GM12878 (cell line): ENCODE results near the gene SLC35D2. TPM values are rescaled to one million over a fixed set of nuclear protein-coding genes. Genes with fewer than 3 reads are reported as not detected.

Experiments
- ATAC-seq: fragments of 200-7000 bp; cut with Tn5 transposase; 3 replicates; pipeline ENCODE4 v1.9.1; 2020; ENCODE audit warnings: mild to moderate bottlenecking, moderate library complexity
- BruUV-seq: library from RNA; stranded (reverse); fragments of 400-500 nt; replicated peaks from 2 replicates; lab custom pipeline; 2021; lab: Mats Ljungman, UMichigan
- CTCF ChIA-PET: fragments of 300-600 bp; sonication (Branson Sonifier 250); formaldehyde crosslinking; extraction: SDS; loops from one replicate; lab custom pipeline; 2021; ENCODE audit warnings: inconsistent platforms; lab: Yijun Ruan, JAX
- POLR2A ChIA-PET: fragments of 350-600 bp; formaldehyde crosslinking; extraction: SDS; loops from one replicate; lab custom pipeline; 2021; ENCODE audit warnings: inconsistent platforms; lab: Charles Lee
- RAD21 ChIA-PET: fragments of 300-600 bp; sonication (Branson Sonifier 250); formaldehyde crosslinking; loops from one replicate; lab custom pipeline; 2023; ENCODE audit warnings: antibody characterized with exemption; ENCODE audit not compliant: unreplicated experiment; lab: Charles Lee
- SMC1A ChIA-PET: fragments of 300-600 bp; sonication (Branson Sonifier 250); formaldehyde crosslinking; loops from one replicate; lab custom pipeline; 2023; ENCODE audit not compliant: unreplicated experiment, uncharacterized antibody; lab: Charles Lee
- DNase-seq: peaks from one replicate; pipeline ENCODE4 v3.0.0-alpha.2; 2011; ENCODE audit warnings: low read depth, low spot score
- FAIRE-seq: peaks from 3 replicates; lab custom pipeline; 2011; peaks lifted over from hg19 to GRCh38; lab: Jason Lieb, UNC
- H2AFZ ChIP-seq: 2 replicates; pipeline ENCODE4 v1.6.0; 2011; ENCODE audit warnings: low read depth, low read length, control low read depth; ENCODE audit not compliant: control insufficient read depth
- H3K27ac ChIP-seq: 2 replicates; pipeline ENCODE4 v1.5.1; 2011; ENCODE audit warnings: control low read depth; ENCODE audit not compliant: control insufficient read depth, insufficient read depth
- H3K27me3 ChIP-seq, 2 experiments: replicated peaks in 1 of 2; 2 replicates each; pipeline versions ENCODE4 v1.6.0 to v1.6.1; 2011; ENCODE audit warnings: low read length in 1 of 2; ENCODE audit not compliant: control insufficient read depth in 2 of 2, insufficient read depth in 2 of 2
- H3K36me3 ChIP-seq, 2 experiments: 2 replicates each; pipeline ENCODE4 v1.5.1; 2011; ENCODE audit warnings: low read length in 1 of 2; ENCODE audit not compliant: control insufficient read depth in 2 of 2, insufficient read depth in 2 of 2
- H3K4me1 ChIP-seq: 2 replicates; pipeline ENCODE4 v1.6.1; 2011; ENCODE audit warnings: mild to moderate bottlenecking, low read length, moderate library complexity, mixed read lengths; ENCODE audit not compliant: control insufficient read depth, insufficient read depth
- H3K4me2 ChIP-seq: 2 replicates; pipeline ENCODE4 v1.6.0; 2011; ENCODE audit warnings: control low read depth; ENCODE audit not compliant: control insufficient read depth, insufficient read depth
- H3K4me3 ChIP-seq: fragments of 200-600 bp; sonication (generic); 2 replicates; pipeline ENCODE4 v1.5.1; 2016
- H3K79me2 ChIP-seq: 2 replicates; pipeline ENCODE4 v1.6.0; 2011; ENCODE audit warnings: low read length; ENCODE audit not compliant: control insufficient read depth, insufficient read depth
- H3K9ac ChIP-seq: 2 replicates; pipeline ENCODE4 v1.8.0; 2011; ENCODE audit warnings: low read length, control low read depth, mixed read lengths; ENCODE audit not compliant: control insufficient read depth, insufficient read depth
- H3K9me3 ChIP-seq: replicated peaks from 3 replicates; pipeline ENCODE4 v1.5.1; 2011; ENCODE audit warnings: mild to moderate bottlenecking, low read length; ENCODE audit not compliant: control insufficient read depth, insufficient read depth
- H4K20me1 ChIP-seq: 2 replicates; pipeline ENCODE4 v1.6.0; 2011; ENCODE audit not compliant: control insufficient read depth, insufficient read depth
- ATF2 ChIP-seq: IDR thresholded peaks from 2 replicates; pipeline ENCODE4 v1.6.1; 2012; ENCODE audit warnings: low read length, inconsistent platforms
- CEBPZ ChIP-seq: fragments of 150-350 bp; IDR thresholded peaks from 2 replicates; pipeline ENCODE4 v1.6.1; 2016; ENCODE audit warnings: low read depth, low read length
- FOS ChIP-seq: IDR thresholded peaks from 3 replicates; pipeline ENCODE4 v1.6.1; 2011; ENCODE audit warnings: borderline replicate concordance; ENCODE audit not compliant: insufficient read length; ENCODE audit errors: extremely low read depth
- HDAC2 ChIP-seq: fragments of 200-600 bp; sonication (generic); IDR thresholded peaks from 2 replicates; pipeline ENCODE4 v1.6.1; 2017
- IRF5 ChIP-seq: fragments of 450-650 bp; IDR thresholded peaks from 2 replicates; pipeline ENCODE4 v1.6.1; 2017; ENCODE audit warnings: borderline replicate concordance
- NFIC ChIP-seq: IDR thresholded peaks from 2 replicates; pipeline ENCODE4 v1.6.1; 2012; ENCODE audit warnings: low read depth, mild to moderate bottlenecking, inconsistent platforms, low read length, moderate library complexity
- NKRF ChIP-seq: fragments of 450-650 bp; conservative IDR thresholded peaks from 2 replicates; pipeline ENCODE4 v1.6.1; 2017; ENCODE audit warnings: mild to moderate bottlenecking, moderate library complexity
- NR2C2 ChIP-seq: IDR thresholded peaks from 2 replicates; pipeline ENCODE4 v1.6.1; 2011; ENCODE audit warnings: borderline replicate concordance, low read depth; ENCODE audit not compliant: control insufficient read depth, insufficient read length
- SMC3 ChIP-seq: IDR thresholded peaks from 2 replicates; pipeline ENCODE4 v1.6.1; 2011; ENCODE audit warnings: low read length, improper control_type of control experiment, borderline replicate concordance
- USF1 ChIP-seq: IDR thresholded peaks from 2 replicates; pipeline ENCODE4 v1.6.1; 2011; ENCODE audit warnings: borderline replicate concordance, low read depth, mild to moderate bottlenecking, moderate library complexity, mixed read lengths, low read length; ENCODE audit not compliant: insufficient read depth; ENCODE audit errors: extremely low read length
- USF2 ChIP-seq: IDR thresholded peaks from 2 replicates; pipeline ENCODE4 v1.6.1; 2011; ENCODE audit warnings: low read depth, low read length, improper control_type of control experiment, borderline replicate concordance
- WRNIP1 ChIP-seq: IDR thresholded peaks from 2 replicates; pipeline ENCODE4 v1.6.1; 2011; ENCODE audit warnings: low read depth, low read length, improper control_type of control experiment, borderline replicate concordance
- YY1 ChIP-seq: IDR thresholded peaks from 2 replicates; pipeline ENCODE4 v1.6.1; 2011; ENCODE audit warnings: low read depth, mild to moderate bottlenecking, low read length
- ZNF24 ChIP-seq: fragments of 450-650 bp; IDR thresholded peaks from 2 replicates; pipeline ENCODE4 v1.6.1; 2017; ENCODE audit warnings: antibody characterized with exemption, mild to moderate bottlenecking
- ZSCAN29 ChIP-seq: fragments of 450-650 bp; IDR thresholded peaks from 2 replicates; pipeline ENCODE4 v1.6.1; 2017; ENCODE audit warnings: mild to moderate bottlenecking, moderate library complexity
- WGBS: methylation state at CpG from one replicate; pipeline ENCODE4 v1.1.6; 2016; ENCODE audit warnings: low lambda C conversion rate; ENCODE audit not compliant: insufficient replicate concordance, insufficient coverage; ENCODE audit errors: missing lambda C conversion rate; 5-methylcytosine and 5-hydroxymethylcytosine counted together
- in situ Hi-C: fragments of 300-500 bp; cut with MboI; formaldehyde crosslinking; loops from 9 replicates; pipeline ENCODE4 v1.14.3; 2018; ENCODE audit warnings: mixed read lengths
- intact Hi-C: fragments of 100-400 bp; cut with micrococcal nuclease; formaldehyde crosslinking; loops from one replicate; pipeline ENCODE4 v1.14.2; 2022; ENCODE audit not compliant: unreplicated experiment
- polyA plus RNA-seq, 11 experiments: library from polyadenylated mRNA; depleted of rRNA in 4 of 11; unstranded in 6 of 11; stranded (reverse) in 5 of 11; fragments of >200 nt; fragmentation: Nextera tagmentation in 4 of 11; fragmentation: Illumina TruSeq in 1 of 11; extraction: Ambion mirVana in 4 of 11; extraction: Trizol in 1 of 11; gene quantifications; 1 replicate in 1 of 11; 2 replicates in 10 of 11; pipeline versions ENCODE4 v1.2.1 to v1.2.3, GENCODE V29; 2011 to 2016; ENCODE audit warnings: inconsistent platforms in 2 of 11, missing spikeins in 2 of 11, low read depth in 1 of 11
- total RNA-seq, 4 experiments: library from RNA; depleted of rRNA in 3 of 4; stranded (reverse); fragments of >200 nt in 3 of 4; fragmentation: Illumina TruSeq in 1 of 4; extraction: Trizol in 1 of 4; gene quantifications; 2 replicates each; pipeline versions ENCODE4 v1.2.1 to v1.2.3, GENCODE V29; 2013 to 2021

Gene SLC35D2
- total and polyA plus RNA-seq, 10 of the 15 experiments (the other 5 are each of a cell fraction or from before 2014, with no cell fraction given): 0.64 to 6.3 (median 3.5) TPM

GRCh38 chr9:96360976-96361375, 22.5 kb downstream of the SLC35D2 start:
- Histone ChIP-seq H3K27me3 (no peaks in the 10 kb centered on the region), H4K20me1 (no peaks in the 10 kb centered on the region), H3K79me2 (no peaks in the 10 kb centered on the region), H3K36me3 (no peaks in the 10 kb centered on the region; a peak in 1 of 4 replicates), H2AFZ (no peak overlapping the region), H3K4me3 (no peak overlapping the region), H3K27ac (no peak overlapping the region), H3K4me1 (no peaks in the 10 kb centered on the region), H3K9ac (no peak overlapping the region), H3K9me3 (no peaks in the 10 kb centered on the region), H3K4me2 (no peak overlapping the region)
- CTCF ChIA-PET: no interaction called here
- RAD21 ChIA-PET: no interaction called here
- SMC1A ChIA-PET: no interaction called here
- WGBS: 7% methylated on average over 2 of the region's 2 CpGs
- POLR2A ChIA-PET: no interaction called here
- BruUV-seq: no TSS peak
- intact Hi-C loops (no loop called here), in situ Hi-C loops (no loop called here)
- ATAC-seq (no peak), FAIRE-seq (no peak), DNase-seq (no peak)
- TF ChIP-seq ATF2: no peak
- no peak for TF ChIP-seq NFIC
- no peak for TF ChIP-seq HDAC2
- no peak for TF ChIP-seq USF2
- no peak for TF ChIP-seq CEBPZ
- no peak for TF ChIP-seq ZNF24
- TF ChIP-seq WRNIP1: no peak
- TF ChIP-seq ZSCAN29: no peak
- TF ChIP-seq SMC3: no peak
- TF ChIP-seq USF1: no peak
- no peak for TF ChIP-seq FOS
- TF ChIP-seq YY1: no peak
- TF ChIP-seq NKRF: no peak
- TF ChIP-seq IRF5: no peak
- no peak for TF ChIP-seq NR2C2
